ENCODE measurements around the gene CPED1.
"Not testable (repeated sequence)": the region's sequence is repeated elsewhere in the genome, so short reads cannot be mapped to it uniquely, and the experiment has no call there.

CPED1 gene

GRCh38 chr7:121282129-121282528 lies 293.6 kb downstream of the CPED1 start:
- DNase-seq (ENCODE audit: insufficient read length, low spot score) (no peak), FAIRE-seq (no peak)
- TF ChIP-seq POLR2A (IDR thresholded peaks at IDR 0.05; ENCODE audit: low read depth, low read length) = no peak

DNA sequence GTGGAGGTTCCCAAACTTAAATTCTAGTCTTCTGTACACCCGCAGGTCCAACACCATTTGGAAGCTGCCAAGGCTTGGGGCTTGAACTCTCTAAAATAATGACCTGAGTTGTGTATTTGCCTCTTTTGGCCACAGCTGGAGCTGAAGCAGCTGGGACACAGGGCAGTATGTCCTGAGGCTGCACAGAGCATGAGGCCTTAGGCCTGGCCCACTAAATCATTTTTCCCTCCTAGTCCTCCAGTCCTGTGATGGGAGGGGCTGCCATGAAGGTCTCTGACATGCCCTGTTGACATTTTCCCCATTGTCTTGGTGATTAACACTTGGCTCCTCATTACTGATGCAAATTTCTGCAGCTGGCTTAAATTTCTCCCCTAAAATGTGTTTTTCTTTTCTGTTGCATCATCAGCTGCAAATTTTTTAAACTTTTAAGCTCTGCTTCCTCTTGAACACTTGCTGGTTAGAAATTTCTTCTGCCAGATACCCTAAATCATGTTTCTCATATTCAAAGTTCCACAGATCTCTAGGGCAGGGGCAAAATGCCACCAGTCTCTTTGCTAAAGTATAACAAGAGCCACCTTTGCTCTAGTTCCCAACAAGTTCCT lies 296.7 kb downstream of the CPED1 start:
- FAIRE-seq (no peak), DNase-seq (ENCODE audit: insufficient read length, low spot score) (no peak)
- no peak for TF ChIP-seq POLR2A (IDR thresholded peaks at IDR 0.05; ENCODE audit: low read depth, low read length)

DNA sequence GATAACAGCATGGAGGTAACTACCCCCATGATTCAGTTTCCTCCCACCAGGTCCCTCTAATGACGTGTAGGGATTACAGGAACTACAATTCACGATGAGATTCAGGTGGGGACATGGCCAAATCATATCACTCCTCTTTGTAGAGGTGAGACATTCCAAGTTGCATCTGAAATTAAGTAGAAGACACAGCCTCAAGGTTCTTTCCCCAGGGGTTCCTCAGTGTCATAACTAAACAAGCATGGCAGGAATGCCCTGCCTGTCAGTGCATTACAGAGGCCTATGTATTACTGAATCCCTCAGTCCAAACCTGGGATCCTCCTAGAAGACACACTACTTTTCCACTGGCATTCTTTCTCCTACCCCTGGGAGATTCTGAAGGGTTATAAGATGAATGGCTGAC lies 297.7 kb downstream of the CPED1 start:
- DNase-seq (ENCODE audit: insufficient read length, low spot score) (no peak), FAIRE-seq (no peak)
- no peak for TF ChIP-seq POLR2A (IDR thresholded peaks at IDR 0.05; ENCODE audit: low read depth, low read length)

- FAIRE-seq (peak; percentile 90), DNase-seq (ENCODE audit: insufficient read length, low spot score) (no peak)
- no peak for TF ChIP-seq POLR2A (IDR thresholded peaks at IDR 0.05; ENCODE audit: low read depth, low read length)
These were observed 298.5 kb downstream of the CPED1 start for GRCh38 chr7:121286742-121287734.

GRCh38 chr7:121288894-121289293 lies 300.4 kb downstream of the CPED1 start:
- FAIRE-seq (peak; percentile 48), DNase-seq (ENCODE audit: insufficient read length, low spot score) (no peak)
- TF ChIP-seq POLR2A (IDR thresholded peaks at IDR 0.05; ENCODE audit: low read depth, low read length) = no peak

- FAIRE-seq; DNase-seq (ENCODE audit: insufficient read length, low spot score): not testable (repeated sequence)
These were observed 301.4 kb downstream of the CPED1 start for GRCh38 chr7:121289930-121290329.

- no peak for FAIRE-seq
- no peak for DNase-seq (ENCODE audit: insufficient read length, low spot score)
- no peak for TF ChIP-seq POLR2A (IDR thresholded peaks at IDR 0.05; ENCODE audit: low read depth, low read length)
These were observed 306.0 kb downstream of the CPED1 start for GRCh38 chr7:121294448-121294992.

DNA sequence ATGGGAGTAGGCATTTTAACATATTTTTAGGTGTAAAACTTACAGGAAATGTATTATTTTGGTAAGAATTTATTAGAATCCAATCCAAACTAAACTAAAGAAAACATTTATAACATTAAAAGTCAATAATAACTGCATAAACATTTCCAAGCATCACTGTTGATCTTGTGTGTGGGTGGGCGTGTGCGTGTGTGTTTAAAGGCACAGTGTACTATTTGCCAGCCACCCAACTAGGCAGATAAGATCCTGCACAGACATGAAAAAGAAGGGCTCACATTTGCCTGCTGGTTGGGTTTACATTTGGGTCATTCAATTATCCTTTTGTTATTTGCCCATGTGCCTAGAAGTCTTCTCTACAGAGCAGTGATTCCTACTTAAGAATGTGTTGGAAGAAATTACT lies 309.3 kb downstream of the CPED1 start:
- no peak for TF ChIP-seq POLR2A (IDR thresholded peaks at IDR 0.05; ENCODE audit: low read depth, low read length)
- peak; percentile 15 for FAIRE-seq
- no peak for DNase-seq (ENCODE audit: insufficient read length, low spot score)

DNA sequence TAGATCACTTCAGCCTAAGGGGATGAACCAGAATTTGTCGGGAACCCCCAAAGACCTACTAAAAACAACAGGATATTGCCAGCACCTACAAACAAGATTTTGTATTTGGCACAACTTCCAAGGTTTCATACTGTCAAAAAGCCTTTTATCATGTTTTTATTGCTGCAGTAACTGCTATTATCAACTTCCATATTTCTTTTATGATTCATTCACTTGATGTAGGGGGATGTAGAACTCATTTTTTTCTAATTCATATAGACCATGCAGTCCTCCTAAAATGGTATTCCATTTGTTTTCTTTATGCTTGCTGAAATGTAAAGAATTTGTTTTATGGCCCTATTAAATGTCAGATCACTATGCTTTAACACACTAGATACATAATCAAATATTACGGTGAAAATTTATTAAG lies 310.3 kb downstream of the CPED1 start:
- no peak for FAIRE-seq
- no peak for TF ChIP-seq POLR2A (IDR thresholded peaks at IDR 0.05; ENCODE audit: low read depth, low read length)
- DNase-seq (ENCODE audit: insufficient read length, low spot score) = no peak

- FAIRE-seq = no peak
- TF ChIP-seq POLR2A (IDR thresholded peaks at IDR 0.05; ENCODE audit: low read depth, low read length) = no peak
- no peak for DNase-seq (ENCODE audit: insufficient read length, low spot score)
These were observed 312.3 kb downstream of the CPED1 start for GRCh38 chr7:121300685-121301420.

GRCh38 chr7:121301446-121302213 lies 313.1 kb downstream of the CPED1 start:
- TF ChIP-seq POLR2A (IDR thresholded peaks at IDR 0.05; ENCODE audit: low read depth, low read length) = no peak
- FAIRE-seq = peak; percentile 87
- no peak for DNase-seq (ENCODE audit: insufficient read length, low spot score)

DNA sequence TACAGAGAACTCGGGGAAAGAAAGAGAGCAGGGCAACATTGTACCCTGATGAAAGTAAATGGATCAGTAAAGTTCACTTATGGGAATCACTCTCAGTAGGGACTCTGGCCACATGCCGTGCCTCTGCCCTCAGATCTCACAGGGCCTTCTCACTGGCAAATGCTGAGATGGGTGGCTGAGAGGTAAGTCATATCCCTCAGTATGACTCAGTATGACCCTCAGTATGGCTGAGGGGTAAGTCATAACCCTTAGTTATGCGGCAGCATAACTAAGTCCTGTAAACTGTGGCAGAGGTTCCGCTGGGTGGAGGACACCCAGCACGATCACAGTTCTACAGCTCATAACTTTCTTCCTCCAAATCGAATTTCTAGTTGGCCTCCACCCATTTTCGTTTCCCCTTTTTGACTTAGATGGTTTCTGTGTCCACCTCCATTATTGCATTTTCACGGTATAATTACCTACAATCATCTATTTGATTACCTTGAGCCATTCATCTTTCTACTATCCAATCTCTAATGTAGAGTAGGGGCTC lies 313.8 kb downstream of the CPED1 start:
- no peak for TF ChIP-seq POLR2A (IDR thresholded peaks at IDR 0.05; ENCODE audit: low read depth, low read length)
- peak; percentile 100 for FAIRE-seq
- DNase-seq (ENCODE audit: insufficient read length, low spot score) = peak; percentile 54

All from H54 (cell line).